GM12864 (cell line): ENCODE results near the gene GNAT2.

Experiments
- DNase-seq: peaks from one replicate; pipeline ENCODE4 v3.0.0-alpha.2; 2011; ENCODE audit warnings: low read depth
- H3K4me3 ChIP-seq: 2 replicates; pipeline ENCODE4 v1.5.1; 2011; ENCODE audit warnings: mild to moderate bottlenecking, low read depth, low read length, control low read depth
- TF ChIP-seq, protein P1 (sequence below): IDR thresholded peaks from 2 replicates; pipeline ENCODE4 v1.5.1; 2011; ENCODE audit warnings: low read depth, mild to moderate bottlenecking, moderate library complexity, low read length, control low read depth, inconsistent platforms; ENCODE audit errors: missing control alignments

The GNAT2 gene

GRCh38 chr1:109616391-109616790, 3.0 kb downstream of the GNAT2 start:
- no peak overlapping the region for H3K4me3 ChIP-seq
- no peak for DNase-seq
- TF ChIP-seq, protein P1, sequence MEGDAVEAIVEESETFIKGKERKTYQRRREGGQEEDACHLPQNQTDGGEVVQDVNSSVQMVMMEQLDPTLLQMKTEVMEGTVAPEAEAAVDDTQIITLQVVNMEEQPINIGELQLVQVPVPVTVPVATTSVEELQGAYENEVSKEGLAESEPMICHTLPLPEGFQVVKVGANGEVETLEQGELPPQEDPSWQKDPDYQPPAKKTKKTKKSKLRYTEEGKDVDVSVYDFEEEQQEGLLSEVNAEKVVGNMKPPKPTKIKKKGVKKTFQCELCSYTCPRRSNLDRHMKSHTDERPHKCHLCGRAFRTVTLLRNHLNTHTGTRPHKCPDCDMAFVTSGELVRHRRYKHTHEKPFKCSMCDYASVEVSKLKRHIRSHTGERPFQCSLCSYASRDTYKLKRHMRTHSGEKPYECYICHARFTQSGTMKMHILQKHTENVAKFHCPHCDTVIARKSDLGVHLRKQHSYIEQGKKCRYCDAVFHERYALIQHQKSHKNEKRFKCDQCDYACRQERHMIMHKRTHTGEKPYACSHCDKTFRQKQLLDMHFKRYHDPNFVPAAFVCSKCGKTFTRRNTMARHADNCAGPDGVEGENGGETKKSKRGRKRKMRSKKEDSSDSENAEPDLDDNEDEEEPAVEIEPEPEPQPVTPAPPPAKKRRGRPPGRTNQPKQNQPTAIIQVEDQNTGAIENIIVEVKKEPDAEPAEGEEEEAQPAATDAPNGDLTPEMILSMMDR, result no peak

GRCh38 chr1:109615879-109616278, 3.5 kb downstream of the GNAT2 start:
- no peak overlapping the region for H3K4me3 ChIP-seq
- TF ChIP-seq, protein P1, result no peak
- no peak for DNase-seq

DNA sequence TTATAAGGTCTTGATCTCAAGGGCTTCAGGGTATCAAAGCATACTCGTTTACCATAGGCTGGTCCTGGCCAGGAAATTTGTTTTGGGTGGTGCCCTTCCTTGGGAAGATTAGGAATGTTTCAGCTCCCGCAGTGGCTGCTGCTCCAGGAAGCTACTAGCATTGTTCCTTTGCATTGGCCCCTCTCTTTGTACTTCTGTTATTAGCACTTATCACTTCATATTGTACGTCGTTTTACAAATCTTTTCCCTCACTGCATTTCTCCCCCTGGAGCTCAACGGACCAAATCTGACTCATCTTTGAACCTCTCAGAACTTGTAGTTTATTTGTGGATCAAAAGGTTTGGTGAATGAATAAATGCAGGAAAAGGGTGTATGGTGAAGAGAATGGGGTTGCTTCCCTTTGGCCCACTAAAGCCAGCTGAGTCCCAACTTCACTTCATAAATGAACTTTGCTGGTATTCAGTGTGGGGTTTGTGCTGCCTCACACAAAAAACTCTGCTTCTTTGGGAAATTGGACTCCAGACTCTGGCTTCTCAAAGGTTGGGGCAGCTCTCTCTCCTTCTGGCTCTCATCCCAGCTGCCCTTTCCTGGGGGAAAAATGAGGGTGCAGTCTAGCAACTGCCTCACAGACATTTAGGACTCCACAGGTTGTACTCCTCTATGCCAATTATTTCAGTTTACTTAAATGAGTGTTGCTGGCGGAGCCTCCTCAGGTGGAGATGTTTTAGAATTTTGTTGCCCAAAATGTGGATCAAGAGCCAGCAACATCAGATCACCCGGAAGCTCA, 5.9 kb downstream of the GNAT2 start:
- no peak overlapping the region for H3K4me3 ChIP-seq
- no peak for DNase-seq
- TF ChIP-seq, protein P1, result no peak

DNA sequence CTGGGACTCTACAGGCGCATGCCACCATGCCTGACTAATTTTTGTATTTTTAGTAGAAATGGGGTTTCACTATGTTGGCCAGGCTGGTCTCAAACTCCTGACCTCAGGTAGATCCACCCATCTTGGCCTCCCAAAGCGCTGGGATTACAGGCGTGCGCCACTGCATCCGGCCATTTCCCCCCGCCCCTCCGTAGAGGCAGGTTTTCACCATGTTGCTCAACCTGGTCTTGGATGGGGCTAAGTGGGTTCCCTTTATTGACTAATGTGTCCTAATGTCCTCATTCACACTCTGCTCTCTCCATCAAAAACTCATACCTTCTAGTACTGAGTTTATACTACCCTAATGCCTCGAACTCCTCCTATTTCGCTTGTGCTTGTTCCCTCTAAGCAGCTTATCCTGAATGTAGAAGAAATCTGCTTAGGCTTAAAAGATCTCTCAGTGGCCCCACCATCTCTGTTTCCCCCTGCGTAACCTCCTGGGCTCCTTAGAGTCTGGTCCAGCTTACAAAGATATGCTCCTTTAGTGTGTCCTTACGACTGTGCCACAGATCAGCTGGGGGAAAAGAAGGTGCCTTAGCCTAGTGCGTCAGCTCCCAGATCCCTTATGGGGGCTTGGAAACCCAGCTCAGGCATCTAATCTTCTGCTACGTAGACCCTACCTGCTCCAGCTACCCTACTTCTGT, 8.0 kb downstream of the GNAT2 start:
- no peak overlapping the region for H3K4me3 ChIP-seq
- TF ChIP-seq, protein P1, result no peak
- DNase-seq, result no peak

GRCh38 chr1:109610609-109611307, 8.7 kb downstream of the GNAT2 start:
- H3K4me3 ChIP-seq, result no peak overlapping the region
- TF ChIP-seq, protein P1, result no peak

DNA sequence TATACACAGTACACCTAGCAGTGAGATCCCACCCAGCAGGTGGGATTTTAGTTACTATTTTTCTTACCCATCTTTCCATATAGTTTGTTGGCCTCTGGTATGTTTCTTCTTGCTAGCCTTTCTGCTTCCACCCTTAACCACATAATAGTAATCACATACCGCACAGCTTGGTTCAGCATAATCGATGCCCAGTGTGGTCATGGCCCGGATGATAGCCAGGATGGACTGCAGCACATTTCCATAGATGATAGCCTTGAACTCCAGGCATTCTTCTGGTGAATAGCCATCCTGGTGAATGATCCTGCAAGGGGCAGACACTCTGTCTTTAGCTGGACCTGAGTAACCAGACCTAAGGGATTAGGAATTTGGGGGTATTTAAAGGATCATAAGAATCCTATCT, 9.5 kb downstream of the GNAT2 start:
- no peak overlapping the region for H3K4me3 ChIP-seq
- TF ChIP-seq, protein P1, result no peak
- no peak for DNase-seq

More at GRCh38 chr1:109610609-109611307, 8.7 kb downstream of the GNAT2 start:
- DNase-seq, result no peak
